GM12872 (cell line): ENCODE data around the gene SNX17.

ENCODE experiments used
- TF ChIP-seq, protein P1 (sequence below): IDR thresholded peaks from 3 replicates; pipeline ENCODE4 v1.5.1; 2011; ENCODE audit warnings: low read depth, mild to moderate bottlenecking, low read length, moderate library complexity; ENCODE audit not compliant: insufficient read depth

The SNX17 gene

GRCh38 chr2:27370026-27370815 lies at the start of gene SNX17, which contains the start of gene EIF2B4:
Gene SNX17 (plus strand): TSS chr2:27370616. CDS start chr2:27370744, 128 bp downstream.
Gene EIF2B4 (minus strand): TSS chr2:27370338. CDS start chr2:27370314, 24 bp downstream.
- TF ChIP-seq, protein P1, sequence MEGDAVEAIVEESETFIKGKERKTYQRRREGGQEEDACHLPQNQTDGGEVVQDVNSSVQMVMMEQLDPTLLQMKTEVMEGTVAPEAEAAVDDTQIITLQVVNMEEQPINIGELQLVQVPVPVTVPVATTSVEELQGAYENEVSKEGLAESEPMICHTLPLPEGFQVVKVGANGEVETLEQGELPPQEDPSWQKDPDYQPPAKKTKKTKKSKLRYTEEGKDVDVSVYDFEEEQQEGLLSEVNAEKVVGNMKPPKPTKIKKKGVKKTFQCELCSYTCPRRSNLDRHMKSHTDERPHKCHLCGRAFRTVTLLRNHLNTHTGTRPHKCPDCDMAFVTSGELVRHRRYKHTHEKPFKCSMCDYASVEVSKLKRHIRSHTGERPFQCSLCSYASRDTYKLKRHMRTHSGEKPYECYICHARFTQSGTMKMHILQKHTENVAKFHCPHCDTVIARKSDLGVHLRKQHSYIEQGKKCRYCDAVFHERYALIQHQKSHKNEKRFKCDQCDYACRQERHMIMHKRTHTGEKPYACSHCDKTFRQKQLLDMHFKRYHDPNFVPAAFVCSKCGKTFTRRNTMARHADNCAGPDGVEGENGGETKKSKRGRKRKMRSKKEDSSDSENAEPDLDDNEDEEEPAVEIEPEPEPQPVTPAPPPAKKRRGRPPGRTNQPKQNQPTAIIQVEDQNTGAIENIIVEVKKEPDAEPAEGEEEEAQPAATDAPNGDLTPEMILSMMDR: peak; percentile 75

- TF ChIP-seq, protein P1: no peak
These were observed 49.4 kb upstream of the SNX17 start for GRCh38 chr2:27320958-27321543.

DNA sequence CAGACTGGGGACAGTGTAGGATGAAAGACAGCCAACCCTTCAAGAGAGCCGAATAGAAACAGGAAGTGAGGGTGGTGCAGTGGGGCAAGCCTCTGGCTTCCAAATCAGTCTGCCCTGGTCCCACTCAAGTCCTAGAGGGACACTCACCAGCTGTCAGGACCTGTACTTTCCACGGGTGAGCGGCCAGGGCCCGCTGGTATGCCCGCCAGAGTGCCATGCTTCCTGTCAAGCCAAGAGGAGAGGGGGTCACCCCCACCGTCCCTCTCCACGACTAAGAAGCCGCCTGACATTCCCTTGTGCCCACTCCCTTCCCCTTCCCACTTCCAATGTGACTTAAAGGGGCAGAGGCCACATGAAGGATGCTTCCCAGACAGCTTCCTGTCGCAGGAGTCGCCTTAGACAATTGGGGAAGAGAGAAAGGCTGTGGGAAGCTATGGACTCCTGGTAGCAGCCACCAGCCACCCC lies 48.1 kb upstream of the SNX17 start:
- TF ChIP-seq, protein P1: no peak

DNA sequence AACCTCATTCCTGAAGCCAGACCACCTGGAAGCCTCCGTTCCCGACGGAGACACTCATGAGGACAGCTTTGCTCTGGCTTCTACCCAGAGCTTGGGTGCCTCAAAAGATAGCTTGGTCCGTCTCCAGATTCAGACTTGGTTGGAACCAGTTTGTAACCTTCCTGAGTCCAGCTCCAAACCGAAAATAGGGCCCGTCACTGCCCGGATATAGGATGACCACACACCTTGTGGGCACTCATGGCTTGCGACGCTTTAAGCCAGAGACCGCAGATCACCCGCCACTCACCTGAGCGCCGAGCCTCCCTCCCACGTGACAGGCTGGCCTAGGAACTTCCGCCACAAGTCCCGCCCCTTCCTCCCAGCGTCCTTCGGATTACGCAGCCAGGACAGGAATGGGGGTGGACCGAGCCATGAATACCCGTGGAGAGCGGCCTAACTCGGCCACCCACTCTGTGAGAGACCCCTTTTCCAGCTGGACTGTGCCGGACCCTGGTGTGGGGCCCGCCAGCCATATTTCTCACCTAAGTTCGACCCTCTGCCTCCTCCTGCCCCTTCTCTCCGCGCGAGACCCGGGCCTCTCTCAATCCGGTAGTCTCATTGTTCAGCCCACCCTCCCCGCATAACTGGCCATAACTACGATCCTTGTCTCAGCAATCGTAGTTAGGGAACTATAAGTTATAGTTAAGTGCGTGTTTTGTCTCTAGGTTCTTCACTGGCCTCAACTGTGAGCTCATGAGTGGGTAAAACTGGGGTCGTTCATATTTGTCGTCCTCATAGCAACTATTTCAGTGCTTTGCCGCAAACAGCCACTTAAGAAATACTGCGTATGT lies 47.4 kb upstream of the SNX17 start, which contains the start of gene MPV17:
Gene MPV17 (minus strand): TSS at position 332 of the 830 bp plus-strand sequence. CDS start 580 bp downstream, outside the sequence.
- TF ChIP-seq, protein P1: no peak

DNA sequence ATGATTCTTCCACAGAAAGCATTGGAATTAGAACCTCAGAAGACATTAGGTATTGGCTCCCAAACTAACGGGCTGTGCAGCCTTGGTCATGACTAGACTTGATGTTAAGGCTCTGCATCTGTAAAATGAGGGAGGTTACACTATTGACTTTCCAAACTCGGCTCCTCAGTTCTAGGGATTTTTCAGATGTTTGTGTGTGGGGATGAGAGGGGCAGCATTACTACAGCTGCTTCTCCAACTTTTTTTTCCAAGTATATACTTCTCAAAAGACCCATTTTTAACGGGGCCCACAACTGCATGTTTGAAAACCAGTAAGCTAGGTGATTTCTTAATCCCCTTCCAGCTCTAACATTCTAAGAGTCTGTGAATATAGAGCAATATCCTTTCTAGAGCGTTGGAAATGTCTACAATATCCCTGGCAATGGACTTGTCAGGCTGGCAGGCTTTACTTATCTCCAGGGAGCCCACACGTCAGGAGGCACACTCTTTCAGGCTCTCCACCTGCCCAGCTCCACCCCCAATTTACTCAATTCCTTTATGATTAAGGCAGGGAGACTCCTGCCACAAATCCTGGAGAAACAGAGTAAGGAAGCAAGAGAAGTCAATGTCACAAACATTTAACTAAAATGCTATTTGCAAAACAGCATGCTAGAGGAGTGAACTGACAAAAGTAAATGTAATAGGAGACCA lies 46.7 kb upstream of the SNX17 start:
- TF ChIP-seq, protein P1: no peak

DNA sequence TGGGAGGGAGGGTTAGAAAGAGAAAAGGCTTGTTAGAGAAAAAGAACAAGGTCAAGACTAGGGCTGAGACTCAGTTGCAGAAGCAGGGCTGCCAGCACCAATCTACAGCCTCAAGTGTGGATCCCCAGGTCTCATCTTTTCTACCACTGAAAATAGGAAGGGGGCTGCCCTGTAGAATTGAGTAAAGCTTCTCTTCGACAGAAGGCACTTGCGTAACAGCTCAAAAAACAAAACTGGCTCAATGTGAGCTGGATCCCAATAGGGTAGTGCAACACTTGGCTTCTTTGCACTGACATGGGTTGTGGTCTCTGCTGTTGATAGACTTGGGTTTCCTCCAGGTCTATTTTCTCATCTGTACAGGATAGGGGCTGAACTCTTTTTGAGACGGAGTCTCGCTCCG lies 45.7 kb upstream of the SNX17 start:
- TF ChIP-seq, protein P1: no peak
